H9 (cell line): ENCODE results near the gene CELF1. TPM values are rescaled to one million over a fixed set of nuclear protein-coding genes. Genes with fewer than 3 reads are reported as not detected.

Experiments
- DNase-seq: peaks from one replicate; pipeline ENCODE4 v3.0.0-alpha.2; 2017
- H2AFZ ChIP-seq: one replicate; pipeline ENCODE4 v1.6.1; 2013; ENCODE audit warnings: mild to moderate bottlenecking, low read length, control low read depth, moderate library complexity
- H2AK5ac ChIP-seq: 2 replicates; pipeline ENCODE4 v1.6.1; 2013; ENCODE audit warnings: low read length, control low read depth, mixed read lengths; ENCODE audit not compliant: insufficient read length
- H2BK120ac ChIP-seq: one replicate; pipeline ENCODE4 v1.6.1; 2013; ENCODE audit warnings: low read depth, mild to moderate bottlenecking, low read length, control low read depth, inconsistent platforms; ENCODE audit not compliant: poor library complexity, severe bottlenecking
- H2BK12ac ChIP-seq: 2 replicates; pipeline ENCODE4 v1.6.1; 2013; ENCODE audit warnings: low read length, control low read depth, mixed read lengths, low read depth; ENCODE audit not compliant: insufficient read length
- H2BK15ac ChIP-seq: 2 replicates; pipeline ENCODE4 v1.6.1; 2013; ENCODE audit warnings: low read depth, low read length, control low read depth
- H2BK20ac ChIP-seq: one replicate; pipeline ENCODE4 v1.6.1; 2013; ENCODE audit warnings: low read depth, mild to moderate bottlenecking, low read length, control low read depth, inconsistent platforms; ENCODE audit not compliant: poor library complexity, severe bottlenecking
- H2BK5ac ChIP-seq: 2 replicates; pipeline ENCODE4 v1.6.1; 2013; ENCODE audit warnings: low read length, control low read depth, mixed read lengths; ENCODE audit not compliant: insufficient read length
- H3K14ac ChIP-seq: 2 replicates; pipeline ENCODE4 v1.6.1; 2013; ENCODE audit warnings: low read length, control low read depth; ENCODE audit not compliant: insufficient read depth
- H3K18ac ChIP-seq: 2 replicates; pipeline ENCODE4 v1.6.1; 2013; ENCODE audit warnings: low read depth, mild to moderate bottlenecking, mixed read lengths, low read length, control low read depth; ENCODE audit not compliant: insufficient read length
- H3K23ac ChIP-seq: 2 replicates; pipeline ENCODE4 v1.6.1; 2013; ENCODE audit warnings: low read length, control low read depth, mixed read lengths, low read depth; ENCODE audit not compliant: insufficient read length
- H3K23me2 ChIP-seq: 2 replicates; pipeline ENCODE4 v1.6.1; 2013; ENCODE audit warnings: low read depth, mild to moderate bottlenecking, mixed read lengths, low read length, control low read depth; ENCODE audit not compliant: insufficient read length, poor library complexity, severe bottlenecking
- H3K27ac ChIP-seq: 2 replicates; pipeline ENCODE4 v1.5.1; 2013; ENCODE audit warnings: low read length, control low read depth, mixed read lengths, low read depth; ENCODE audit not compliant: insufficient read length
- H3K27me3 ChIP-seq: 2 replicates; pipeline ENCODE4 v1.6.1; 2013; ENCODE audit warnings: low read length, control low read depth, inconsistent platforms; ENCODE audit not compliant: insufficient read depth
- H3K4ac ChIP-seq: 2 replicates; pipeline ENCODE4 v1.6.1; 2013; ENCODE audit warnings: low read depth, mild to moderate bottlenecking, control low read depth, inconsistent platforms, low read length, moderate library complexity
- H3K4me1 ChIP-seq: 2 replicates; pipeline ENCODE4 v1.6.1; 2013; ENCODE audit warnings: low read length, control low read depth, inconsistent platforms; ENCODE audit not compliant: insufficient read depth
- H3K4me2 ChIP-seq: 2 replicates; pipeline ENCODE4 v1.6.1; 2013; ENCODE audit warnings: low read length, control low read depth, mixed read lengths; ENCODE audit not compliant: insufficient read length, insufficient read depth
- H3K56ac ChIP-seq: 2 replicates; pipeline ENCODE4 v1.6.1; 2013; ENCODE audit warnings: low read depth, mild to moderate bottlenecking, mixed read lengths, low read length, control low read depth; ENCODE audit not compliant: insufficient read length
- H3K79me1 ChIP-seq: 2 replicates; pipeline ENCODE4 v1.6.1; 2013; ENCODE audit warnings: low read depth, mild to moderate bottlenecking, moderate library complexity, low read length, control low read depth, inconsistent platforms; ENCODE audit not compliant: insufficient read depth, poor library complexity, severe bottlenecking
- H3K79me2 ChIP-seq: 2 replicates; pipeline ENCODE4 v1.6.1; 2013; ENCODE audit warnings: low read length, control low read depth, inconsistent platforms; ENCODE audit not compliant: insufficient read depth
- H3K9ac ChIP-seq: 2 replicates; pipeline ENCODE4 v1.6.1; 2013; ENCODE audit warnings: low read length, control low read depth, mixed read lengths; ENCODE audit not compliant: insufficient read length; ENCODE audit errors: extremely low read depth
- H3K9me3 ChIP-seq: one replicate; pipeline ENCODE4 v1.6.1; 2013; ENCODE audit warnings: low read depth, low read length, inconsistent platforms; ENCODE audit not compliant: control insufficient read depth
- H3T11ph ChIP-seq: one replicate; pipeline ENCODE4 v1.6.1; 2013; ENCODE audit warnings: mild to moderate bottlenecking, low read length, control low read depth, inconsistent platforms
- H4K20me1 ChIP-seq: one replicate; pipeline ENCODE4 v1.6.1; 2013; ENCODE audit not compliant: control insufficient read depth, insufficient read length, insufficient read depth
- H4K5ac ChIP-seq: 2 replicates; pipeline ENCODE4 v1.6.1; 2013; ENCODE audit warnings: low read depth, mild to moderate bottlenecking, mixed read lengths, low read length, control low read depth; ENCODE audit not compliant: insufficient read length
- H4K8ac ChIP-seq: replicated peaks from 2 replicates; pipeline ENCODE4 v1.6.1; 2013; ENCODE audit warnings: low read length, control low read depth, mixed read lengths, low read depth; ENCODE audit not compliant: insufficient read length
- H4K91ac ChIP-seq: 2 replicates; pipeline ENCODE4 v1.6.1; 2013; ENCODE audit warnings: low read depth, mild to moderate bottlenecking, moderate library complexity, mixed read lengths, low read length, control low read depth; ENCODE audit not compliant: insufficient read length
- H3K27ac Mint-ChIP-seq, 3 experiments: 2 replicates in 2 of 3; 3 replicates in 1 of 3; pipeline ENCODE4 v1.8.0; 2020 to 2021; ENCODE audit warnings: mixed read lengths in 3 of 3, mild to moderate bottlenecking in 1 of 3, moderate library complexity in 1 of 3
- H3K27me3 Mint-ChIP-seq: 2 replicates; pipeline ENCODE4 v1.8.0; 2021; ENCODE audit warnings: low read depth, mild to moderate bottlenecking, moderate library complexity, mixed read lengths
- H3K36me3 Mint-ChIP-seq, 3 experiments: 2 replicates in 2 of 3; 3 replicates in 1 of 3; pipeline ENCODE4 v1.8.0; 2020 to 2021; ENCODE audit warnings: low read depth in 3 of 3, mixed read lengths in 3 of 3; ENCODE audit not compliant: insufficient read depth in 1 of 3
- H3K4me1 Mint-ChIP-seq, 2 experiments: 2 replicates each; pipeline ENCODE4 v1.8.0; 2020; ENCODE audit warnings: mixed read lengths in 2 of 2
- H3K4me3 Mint-ChIP-seq, 2 experiments: 2 replicates in 1 of 2; 3 replicates in 1 of 2; pipeline ENCODE4 v1.8.0; 2020 to 2021; ENCODE audit warnings: mild to moderate bottlenecking in 2 of 2, mixed read lengths in 2 of 2, moderate library complexity in 1 of 2
- H3K9me3 Mint-ChIP-seq, 2 experiments: 2 replicates in 1 of 2; 3 replicates in 1 of 2; pipeline ENCODE4 v1.8.0; 2020; ENCODE audit warnings: mild to moderate bottlenecking in 2 of 2, mixed read lengths in 2 of 2, moderate library complexity in 1 of 2
- WGBS: extraction: QIAGEN DNeasy Blood & Tissue Kit; methylation state at CpG from one replicate; pipeline ENCODE4 v1.1.7; 2013; ENCODE audit warnings: missing lambda C conversion rate, low lambda C conversion rate, mixed read lengths; ENCODE audit not compliant: insufficient read length; ENCODE audit errors: extremely low coverage; 5-methylcytosine and 5-hydroxymethylcytosine counted together
- total RNA-seq: library from RNA; stranded (reverse); gene quantifications from 2 replicates; pipeline ENCODE4 v1.2.1, GENCODE V29; 2021
- TF ChIP-seq, protein P1 (sequence below): fragments of 200-600 bp; sonication (generic); conservative IDR thresholded peaks from 3 replicates; pipeline ENCODE4 v1.8.0; 2021; ENCODE audit warnings: antibody characterized with exemption, mild to moderate bottlenecking

Gene CELF1
- total RNA-seq, 1 experiment from 2014 or later = 211 TPM

DNA sequence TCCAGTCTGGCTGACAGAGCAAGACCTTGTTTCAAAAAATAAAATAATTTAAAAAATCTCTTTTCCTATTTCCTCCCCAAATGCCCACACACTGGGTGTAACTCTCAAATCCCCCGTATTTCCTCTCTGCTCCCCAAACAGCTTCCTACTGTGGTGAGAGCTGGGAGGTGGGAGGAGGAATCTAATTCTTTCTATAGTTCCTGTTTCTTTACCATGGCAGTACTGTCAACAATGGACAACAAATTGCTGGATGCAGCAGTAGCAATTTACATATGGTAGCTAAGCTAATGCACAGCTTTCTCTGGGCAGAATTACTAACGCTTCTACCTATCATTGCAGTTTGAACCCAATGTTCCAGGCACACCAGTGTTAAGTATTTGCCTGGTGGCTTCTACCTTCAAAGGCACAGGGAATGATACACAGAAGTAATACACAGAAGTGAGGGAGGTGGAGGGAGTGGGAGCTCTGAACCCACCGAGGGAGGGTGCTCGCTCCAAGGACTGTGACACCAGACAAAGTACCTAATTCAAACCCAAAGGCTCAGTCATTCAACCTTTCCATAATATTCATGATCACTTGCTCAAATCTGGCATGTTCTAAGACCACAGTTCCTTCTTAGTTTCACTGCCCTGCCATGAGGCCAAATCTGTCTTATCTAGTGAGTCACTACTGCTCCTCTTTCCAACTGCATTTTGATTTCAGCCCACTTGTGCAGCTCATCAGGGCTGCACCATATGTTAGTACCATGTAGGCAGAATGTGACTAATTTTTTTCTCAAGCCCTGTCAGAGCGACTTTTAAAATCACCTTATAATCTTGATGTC, 37.9 kb downstream of the CELF1 start:
- no peak overlapping the region for H2BK15ac ChIP-seq
- H4K5ac ChIP-seq = no peak overlapping the region
- H3K79me2 ChIP-seq = peaks cover 44% of the 10 kb centered on the region; the same call in 1 of the 2 replicates
- no peak overlapping the region for H3K56ac ChIP-seq
- no peak overlapping the region for H3K18ac ChIP-seq
- Mint-ChIP-seq H3K4me1 (peaks cover 38 to 39% of the 10 kb centered on the region in 2 experiments), H3K27ac (peak overlapping the region; percentile 36 to 95 (median 60)), H3K36me3 (peaks cover 0 to 6% (median 4%) of the 10 kb centered on the region in 3 experiments; a peak in 3 of 7 replicates), H3K9me3 (no peaks in the 10 kb centered on the region), H3K27me3 (no peaks in the 10 kb centered on the region), H3K4me3 (peak overlapping the region in 1 of 2 experiments; percentile 27; a peak in 1 of 5 replicates)
- H3K27ac ChIP-seq = peak overlapping the region; percentile 63
- H2AK5ac ChIP-seq = no peak overlapping the region
- no peak overlapping the region for H2AFZ ChIP-seq
- no peaks in the 10 kb centered on the region for H3K23me2 ChIP-seq
- no peak overlapping the region for H4K8ac ChIP-seq
- H2BK12ac ChIP-seq = no peak overlapping the region
- H2BK120ac ChIP-seq = peak overlapping the region; percentile 36
- no peak overlapping the region for H3K23ac ChIP-seq
- H2BK20ac ChIP-seq = no peak overlapping the region
- H3K4ac ChIP-seq = no peak overlapping the region; the same call in 1 of the 2 replicates
- H2BK5ac ChIP-seq = no peak overlapping the region
- H3T11ph ChIP-seq = no peak overlapping the region
- peak; percentile 16 for DNase-seq
- H4K91ac ChIP-seq = no peak overlapping the region
- TF ChIP-seq, protein P1, sequence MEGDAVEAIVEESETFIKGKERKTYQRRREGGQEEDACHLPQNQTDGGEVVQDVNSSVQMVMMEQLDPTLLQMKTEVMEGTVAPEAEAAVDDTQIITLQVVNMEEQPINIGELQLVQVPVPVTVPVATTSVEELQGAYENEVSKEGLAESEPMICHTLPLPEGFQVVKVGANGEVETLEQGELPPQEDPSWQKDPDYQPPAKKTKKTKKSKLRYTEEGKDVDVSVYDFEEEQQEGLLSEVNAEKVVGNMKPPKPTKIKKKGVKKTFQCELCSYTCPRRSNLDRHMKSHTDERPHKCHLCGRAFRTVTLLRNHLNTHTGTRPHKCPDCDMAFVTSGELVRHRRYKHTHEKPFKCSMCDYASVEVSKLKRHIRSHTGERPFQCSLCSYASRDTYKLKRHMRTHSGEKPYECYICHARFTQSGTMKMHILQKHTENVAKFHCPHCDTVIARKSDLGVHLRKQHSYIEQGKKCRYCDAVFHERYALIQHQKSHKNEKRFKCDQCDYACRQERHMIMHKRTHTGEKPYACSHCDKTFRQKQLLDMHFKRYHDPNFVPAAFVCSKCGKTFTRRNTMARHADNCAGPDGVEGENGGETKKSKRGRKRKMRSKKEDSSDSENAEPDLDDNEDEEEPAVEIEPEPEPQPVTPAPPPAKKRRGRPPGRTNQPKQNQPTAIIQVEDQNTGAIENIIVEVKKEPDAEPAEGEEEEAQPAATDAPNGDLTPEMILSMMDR = no peak
- no CpG with 5 or more reads among the region's 5 CpGs for whole genome bisulfite sequencing
- H4K20me1 ChIP-seq = no peaks in the 10 kb centered on the region
- H3K9me3 ChIP-seq = no peaks in the 10 kb centered on the region
- H3K4me1 ChIP-seq = peaks cover 14% of the 10 kb centered on the region
- peak overlapping the region; percentile 4; the same call in 1 of the 2 replicates for H3K14ac ChIP-seq
- no peak overlapping the region for H3K9ac ChIP-seq
- H3K4me2 ChIP-seq = no peak overlapping the region
- H3K79me1 ChIP-seq = peaks cover 19% of the 10 kb centered on the region
- H3K27me3 ChIP-seq = no peaks in the 10 kb centered on the region
